Sciatic nerve (tissue), 2 donors: Measurements from ENCODE around the gene HMOX1. TPM values are rescaled to one million over a fixed set of nuclear protein-coding genes. Genes with fewer than 3 reads are reported as not detected.
"Not testable (repeated sequence)": the region's sequence is repeated elsewhere in the genome, so short reads cannot be mapped to it uniquely, and the experiment has no call there.

Source experiments
- ATAC-seq: fragments of 200-7000 bp; cut with Tn5 transposase; one replicate; pipeline ENCODE4 v1.9.1; 2020; ENCODE audit warnings: mild to moderate bottlenecking, moderate library complexity
- DNase-seq: peaks from one replicate; pipeline ENCODE4 v3.0.0-alpha.2; 2020; ENCODE audit warnings: low spot score
- intact Hi-C: fragments of 100-400 bp; cut with DNase I; formaldehyde crosslinking; loops from one replicate; pipeline ENCODE4 v1.14.2; 2022
- total RNA-seq: library from RNA; stranded (reverse); fragmentation: NEBNext Ultra II Directional; extraction: Animal tissue kit (Norgen Biotek cat#: 25700); gene quantifications from one replicate; pipeline ENCODE4 v1.2.1, GENCODE V29; 2021
- donor health status: DM: no; HTN: no; CAD: no.
- donor health status: DM: no; HTN: no; CAD: no.

Gene HMOX1
- total RNA-seq, 1 donor from 2014 or later = 78.5 TPM

DNA sequence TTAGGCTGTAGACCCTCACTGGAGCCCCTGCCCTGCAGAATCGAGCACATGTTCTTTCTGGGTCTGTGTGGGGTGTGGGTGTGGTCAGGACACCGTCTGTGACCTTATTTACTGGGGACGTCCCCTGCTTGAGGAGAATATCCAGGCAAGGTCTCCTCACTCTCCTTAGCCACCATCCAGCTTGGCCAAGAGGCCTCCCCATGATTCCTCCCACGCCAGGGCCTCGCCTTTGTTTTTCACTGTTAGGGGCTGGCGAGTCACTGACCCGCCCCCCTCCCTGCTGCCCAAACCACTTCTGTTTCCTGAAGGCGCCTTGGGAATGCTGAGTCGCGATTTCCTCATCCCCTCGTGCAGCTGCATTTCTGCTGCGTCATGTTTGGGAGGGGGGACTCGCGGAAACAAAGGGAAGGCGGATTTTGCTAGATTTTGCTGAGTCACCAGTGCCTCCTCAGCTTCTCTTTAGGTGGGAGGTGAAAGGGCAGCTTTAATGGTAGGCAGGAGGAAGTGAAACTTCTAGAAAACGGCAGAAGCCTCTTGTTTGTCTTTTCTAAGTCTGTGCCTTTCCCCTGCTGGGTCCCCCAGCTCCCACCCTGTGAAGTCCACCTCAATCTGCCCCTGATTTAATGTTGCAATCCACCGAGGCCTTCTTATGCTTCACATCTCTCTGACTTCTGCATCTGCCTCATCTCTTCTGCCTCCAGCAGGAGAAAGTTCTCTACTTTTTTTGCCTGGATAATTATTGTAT, 4.0 kb upstream of the HMOX1 start:
- intact Hi-C loops = no loop called here
- peak; percentile 81 for ATAC-seq

DNA sequence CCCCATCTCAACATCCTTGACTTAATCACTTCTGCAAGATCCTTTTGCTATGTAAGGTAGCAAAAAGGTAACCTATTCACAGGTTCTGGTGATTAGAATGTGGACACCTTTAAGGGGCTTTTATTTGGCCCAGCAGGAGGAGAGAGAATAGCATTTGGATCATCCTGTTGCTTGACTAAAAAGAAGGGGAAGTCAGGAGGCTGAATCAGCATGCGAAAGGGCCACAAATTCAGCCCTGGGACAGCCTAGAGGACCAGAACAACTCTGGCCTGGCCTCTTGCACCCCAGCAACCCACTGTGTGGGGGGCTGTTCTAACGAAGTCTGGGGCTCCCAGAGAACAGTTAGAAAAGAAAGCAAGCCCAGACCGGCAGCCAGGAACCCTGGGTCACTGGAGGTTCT, 3.2 kb upstream of the HMOX1 start:
- intact Hi-C loops = no loop called here
- DNase-seq (no peak), ATAC-seq (no peak)

More for the DNA sequence above, 4.0 kb upstream of the HMOX1 start:
- DNase-seq = peak; percentile 97

DNA sequence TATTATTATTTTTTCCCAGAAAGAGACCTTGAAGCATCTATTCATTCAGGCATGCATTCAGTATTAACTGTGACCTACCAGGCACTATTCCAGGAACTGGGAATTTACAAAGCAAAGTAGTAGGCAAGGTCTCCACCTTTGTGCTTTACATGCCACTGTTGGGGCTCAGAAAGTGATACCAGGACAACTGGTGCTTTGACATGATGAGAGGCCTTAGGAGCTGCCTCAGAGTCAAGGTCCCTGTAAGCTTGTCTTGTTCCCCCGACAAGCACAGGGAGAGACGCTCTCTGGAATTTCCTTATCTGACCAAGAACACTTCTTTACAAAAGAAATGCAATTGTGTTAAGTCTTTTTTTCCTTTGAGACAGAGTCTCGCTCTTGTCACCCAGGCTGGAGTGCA, 2.3 kb upstream of the HMOX1 start:
- ATAC-seq (no peak), DNase-seq (no peak)
- intact Hi-C loops = no loop called here

DNA sequence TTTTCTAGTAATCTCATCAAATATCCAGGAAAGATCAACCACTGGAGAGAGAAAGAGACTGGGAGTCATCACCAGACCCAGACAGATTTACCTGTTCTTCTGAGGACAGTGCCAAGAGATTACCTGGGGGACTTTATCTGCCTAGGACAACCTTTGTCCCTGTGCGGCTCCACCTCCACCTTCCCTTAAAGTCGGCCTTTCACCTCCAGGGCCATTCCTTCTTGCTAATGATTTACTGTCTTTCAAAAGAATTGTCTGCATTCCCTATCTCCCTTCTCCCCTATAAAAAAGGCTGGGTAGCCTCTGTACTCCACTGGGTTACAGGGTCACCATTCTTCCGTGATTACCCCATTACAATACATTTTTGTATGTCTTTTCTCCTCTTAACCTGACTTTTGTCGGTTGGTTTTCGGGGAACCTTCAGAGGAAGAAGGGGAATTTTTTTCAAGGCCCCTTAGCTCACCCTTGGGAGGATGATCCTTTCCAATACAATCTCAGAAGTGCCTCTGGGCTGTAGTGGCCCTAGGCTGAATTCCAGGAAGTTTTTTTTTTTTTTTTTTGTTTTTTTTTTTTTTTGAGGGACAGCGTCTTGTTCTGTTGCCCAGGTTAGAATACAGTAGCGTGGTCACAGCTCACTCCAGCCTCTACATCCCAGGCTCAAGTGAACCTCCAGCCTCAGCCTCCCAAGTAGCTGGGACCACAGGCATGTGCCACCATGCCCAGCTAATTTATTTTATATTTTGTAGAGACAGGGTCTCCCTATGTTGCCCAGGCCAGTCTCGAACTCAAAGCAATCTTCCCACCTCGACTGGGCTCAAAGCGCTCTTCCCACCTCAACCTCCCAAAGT, 1.5 kb upstream of the HMOX1 start:
- DNase-seq = no peak
- intact Hi-C loops = no loop called here

DNA sequence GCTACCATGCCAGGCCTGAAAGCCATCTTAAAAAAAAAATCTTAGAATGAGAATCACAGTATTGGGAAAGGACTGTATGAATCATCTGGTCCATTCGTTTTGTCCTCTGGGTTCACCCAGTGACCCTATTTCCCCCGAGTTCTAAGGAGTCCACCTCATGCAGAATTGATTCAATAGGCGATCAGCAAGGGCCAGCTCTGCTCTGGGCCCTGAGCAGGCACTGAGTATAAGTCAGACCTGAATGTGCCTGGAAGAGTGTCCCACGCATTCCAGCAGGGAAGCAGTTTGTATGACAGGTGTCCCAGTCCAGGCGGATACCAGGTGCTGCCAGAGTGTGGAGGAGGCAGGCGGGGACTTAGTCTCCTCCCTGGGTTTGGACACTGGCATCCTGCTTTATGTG, 883 bp upstream of the HMOX1 start:
- intact Hi-C loops = no loop called here
- ATAC-seq (no peak), DNase-seq (no peak)

More for the DNA sequence above, 1.5 kb upstream of the HMOX1 start:
- no peak for ATAC-seq

DNA sequence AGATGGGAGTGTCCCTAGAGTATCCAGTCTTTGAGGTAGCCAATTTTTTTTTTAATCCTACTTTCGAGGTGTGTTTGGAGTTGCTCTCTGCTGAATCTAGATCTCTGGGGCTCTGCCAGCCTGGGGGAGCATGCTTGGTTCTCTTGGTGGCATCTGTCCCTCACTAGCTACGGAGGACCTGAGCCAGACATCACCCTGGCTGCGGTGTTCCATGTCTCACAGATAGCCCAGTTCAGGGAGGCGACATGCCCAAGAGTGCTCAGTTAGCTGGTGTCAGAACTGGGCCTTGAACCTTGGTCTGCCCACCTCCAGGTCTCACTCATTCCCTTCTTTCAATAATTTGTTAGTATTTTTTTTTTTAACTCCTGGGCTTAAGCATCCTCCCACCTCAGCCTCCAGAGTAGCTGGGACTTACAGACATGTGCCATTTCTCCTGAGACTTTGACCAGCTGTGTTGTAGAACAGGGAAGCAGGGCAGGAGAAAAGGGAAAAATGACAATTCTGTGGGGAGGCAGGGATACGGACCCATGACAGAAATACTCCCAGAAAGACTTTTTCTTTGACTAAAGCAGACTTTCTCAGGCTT, 621 bp downstream of the HMOX1 start:
- intact Hi-C loops = no loop called here
- DNase-seq (no peak), ATAC-seq (no peak)

DNA sequence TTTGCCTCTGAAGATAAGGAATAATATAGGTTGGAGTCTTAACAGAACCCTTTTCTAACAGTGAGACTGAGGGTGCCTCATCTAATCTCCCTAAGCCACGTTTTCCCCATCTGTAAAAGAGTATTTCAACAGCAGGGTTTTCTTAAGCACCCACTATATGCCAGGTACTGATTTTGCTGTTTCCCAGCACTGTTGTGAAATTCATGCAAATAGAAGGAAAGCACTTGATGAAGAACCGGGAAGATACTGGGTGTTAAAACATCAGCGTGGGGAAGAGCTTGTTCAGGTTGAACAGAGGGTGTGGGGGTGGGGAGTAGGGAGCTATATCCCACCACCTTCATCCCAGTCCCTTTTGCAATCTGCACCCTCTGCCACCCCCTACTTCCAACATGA, 2.8 kb downstream of the HMOX1 start:
- intact Hi-C loops = no loop called here
- no peak for ATAC-seq

DNA sequence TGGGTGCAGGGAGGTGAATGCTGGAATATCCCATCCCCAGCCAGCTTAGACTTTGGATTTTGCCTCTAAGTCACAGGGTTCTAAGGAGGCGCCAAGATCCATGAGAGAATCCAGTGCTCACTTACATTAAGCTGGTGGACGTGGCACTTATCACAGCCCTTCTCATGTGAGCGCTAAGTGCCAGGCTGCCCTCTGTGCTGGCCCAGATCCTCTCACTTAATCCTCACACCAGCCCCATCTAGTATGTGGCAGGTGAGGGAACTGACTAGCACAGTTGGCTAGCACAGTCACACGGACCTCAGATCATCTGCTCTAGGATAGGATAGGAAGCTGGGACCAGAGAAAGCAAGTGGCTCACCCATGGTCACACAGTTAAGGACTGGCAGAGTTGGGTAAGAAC, 3.6 kb downstream of the HMOX1 start:
- ATAC-seq = no peak
- no peak for DNase-seq
- intact Hi-C loops = no loop called here

More for the DNA sequence above, 2.8 kb downstream of the HMOX1 start:
- no peak for DNase-seq

DNA sequence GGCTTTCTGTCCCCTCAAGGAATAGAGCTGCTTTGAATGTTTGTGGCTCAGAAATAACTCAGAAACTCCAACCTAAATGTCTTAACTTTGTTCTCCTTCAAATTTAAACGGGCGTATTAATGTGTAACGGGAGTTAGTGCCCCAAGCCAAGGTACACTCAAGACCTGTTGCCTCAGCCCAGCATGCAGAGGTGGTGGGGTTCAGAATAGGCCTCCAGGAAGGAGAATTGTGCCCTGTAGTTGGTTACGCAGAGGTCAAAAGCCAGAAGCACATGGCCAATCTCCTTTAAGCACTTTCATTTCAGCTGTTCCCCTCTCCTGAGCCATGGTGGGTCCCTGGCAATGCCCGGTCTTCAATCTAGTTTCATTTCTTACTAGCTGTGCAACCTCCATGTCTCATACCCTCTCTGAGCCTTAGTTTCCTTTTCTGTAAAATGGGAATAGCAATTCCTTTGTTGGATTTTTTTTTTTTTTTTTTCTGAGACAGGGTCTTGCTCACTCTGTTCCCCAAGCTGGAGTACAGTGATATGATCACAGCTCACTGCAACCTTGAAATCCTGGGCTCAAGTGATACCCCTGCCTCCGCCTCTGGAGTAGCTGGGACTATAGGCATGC, 4.2 kb downstream of the HMOX1 start:
- no peak for DNase-seq
- ATAC-seq = no peak
- intact Hi-C loops = no loop called here

DNA sequence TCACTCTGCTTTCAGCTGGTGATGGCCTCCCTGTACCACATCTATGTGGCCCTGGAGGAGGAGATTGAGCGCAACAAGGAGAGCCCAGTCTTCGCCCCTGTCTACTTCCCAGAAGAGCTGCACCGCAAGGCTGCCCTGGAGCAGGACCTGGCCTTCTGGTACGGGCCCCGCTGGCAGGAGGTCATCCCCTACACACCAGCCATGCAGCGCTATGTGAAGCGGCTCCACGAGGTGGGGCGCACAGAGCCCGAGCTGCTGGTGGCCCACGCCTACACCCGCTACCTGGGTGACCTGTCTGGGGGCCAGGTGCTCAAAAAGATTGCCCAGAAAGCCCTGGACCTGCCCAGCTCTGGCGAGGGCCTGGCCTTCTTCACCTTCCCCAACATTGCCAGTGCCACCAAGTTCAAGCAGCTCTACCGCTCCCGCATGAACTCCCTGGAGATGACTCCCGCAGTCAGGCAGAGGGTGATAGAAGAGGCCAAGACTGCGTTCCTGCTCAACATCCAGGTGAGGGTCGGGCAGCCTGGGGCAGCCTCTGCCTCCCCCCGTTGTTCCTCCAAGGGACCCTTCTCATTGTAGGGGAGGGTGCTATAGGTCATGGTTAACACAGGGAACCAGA, 5.9 kb downstream of the HMOX1 start:
- intact Hi-C loops = no loop called here
- DNase-seq (no peak), ATAC-seq (no peak)

DNA sequence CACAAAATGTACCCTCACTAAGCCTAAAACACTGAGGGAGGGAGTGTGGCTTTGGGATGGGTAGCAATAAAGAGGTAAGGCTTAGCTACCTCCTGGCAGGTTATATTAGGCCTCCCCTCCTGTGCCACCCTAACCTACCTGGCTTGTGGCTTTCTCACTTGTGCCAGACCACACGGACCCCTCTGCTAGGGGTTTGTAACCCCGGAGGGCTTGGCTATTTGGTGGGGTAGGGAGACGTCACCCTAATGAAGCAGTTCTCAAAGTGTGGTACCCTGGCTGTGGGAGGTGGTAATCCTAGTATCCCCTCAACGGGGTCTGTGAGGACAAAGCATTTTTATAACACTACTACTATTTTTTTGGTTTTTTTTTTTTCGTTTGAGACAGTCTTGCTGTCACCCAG, 10.0 kb downstream of the HMOX1 start:
- intact Hi-C loops = no loop called here
- DNase-seq = no peak

DNA sequence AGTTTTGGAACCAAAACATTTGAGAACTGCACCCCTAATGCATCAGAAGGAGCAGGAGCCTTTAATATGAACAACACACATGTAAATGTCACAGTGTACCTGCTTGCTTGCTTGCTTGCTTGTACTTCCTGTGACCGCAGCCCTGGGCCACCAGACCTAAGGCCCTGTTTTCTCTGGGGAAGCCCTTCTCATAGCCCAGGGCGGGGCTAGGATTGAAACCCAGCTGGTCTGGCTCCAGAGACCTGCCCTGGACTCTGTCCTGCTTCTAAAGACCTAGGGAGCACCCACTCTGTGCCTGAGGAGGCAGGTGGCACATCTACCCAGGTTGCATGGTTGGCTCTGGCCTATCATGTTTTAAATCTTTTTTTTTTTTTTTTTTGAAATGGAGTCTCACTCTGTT, 11.5 kb downstream of the HMOX1 start:
- DNase-seq (no peak), ATAC-seq (no peak)

More for the DNA sequence above, 10.0 kb downstream of the HMOX1 start:
- no peak for ATAC-seq

DNA sequence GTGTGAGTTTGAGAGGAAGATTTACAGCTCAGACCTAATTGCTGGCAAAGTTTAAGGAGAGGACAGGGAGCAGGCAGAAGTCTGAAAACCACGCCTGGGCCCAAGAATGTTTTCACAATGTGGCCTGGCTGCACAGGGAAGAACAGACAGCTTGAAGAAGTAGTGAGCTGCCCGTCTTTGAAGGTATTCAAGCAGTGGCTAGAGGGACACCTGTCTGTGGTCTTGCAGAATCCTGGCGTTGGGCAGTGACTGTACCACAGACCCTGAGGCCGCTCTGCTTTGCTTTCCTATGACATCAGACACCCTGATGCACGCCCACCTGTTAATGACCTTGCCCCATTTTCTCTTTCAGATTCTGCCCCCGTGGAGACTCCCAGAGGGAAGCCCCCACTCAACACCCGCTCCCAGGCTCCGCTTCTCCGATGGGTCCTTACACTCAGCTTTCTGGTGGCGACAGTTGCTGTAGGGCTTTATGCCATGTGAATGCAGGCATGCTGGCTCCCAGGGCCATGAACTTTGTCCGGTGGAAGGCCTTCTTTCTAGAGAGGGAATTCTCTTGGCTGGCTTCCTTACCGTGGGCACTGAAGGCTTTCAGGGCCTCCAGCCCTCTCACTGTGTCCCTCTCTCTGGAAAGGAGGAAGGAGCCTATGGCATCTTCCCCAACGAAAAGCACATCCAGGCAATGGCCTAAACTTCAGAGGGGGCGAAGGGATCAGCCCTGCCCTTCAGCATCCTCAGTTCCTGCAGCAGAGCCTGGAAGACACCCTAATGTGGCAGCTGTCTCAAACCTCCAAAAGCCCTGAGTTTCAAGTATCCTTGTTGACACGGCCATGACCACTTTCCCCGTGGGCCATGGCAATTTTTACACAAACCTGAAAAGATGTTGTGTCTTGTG, 12.5 kb downstream of the HMOX1 start:
- DNase-seq (no peak), ATAC-seq (peak; percentile 5)
- intact Hi-C loops = no loop called here

More for the DNA sequence above, 11.5 kb downstream of the HMOX1 start:
- intact Hi-C loops = no loop called here

DNA sequence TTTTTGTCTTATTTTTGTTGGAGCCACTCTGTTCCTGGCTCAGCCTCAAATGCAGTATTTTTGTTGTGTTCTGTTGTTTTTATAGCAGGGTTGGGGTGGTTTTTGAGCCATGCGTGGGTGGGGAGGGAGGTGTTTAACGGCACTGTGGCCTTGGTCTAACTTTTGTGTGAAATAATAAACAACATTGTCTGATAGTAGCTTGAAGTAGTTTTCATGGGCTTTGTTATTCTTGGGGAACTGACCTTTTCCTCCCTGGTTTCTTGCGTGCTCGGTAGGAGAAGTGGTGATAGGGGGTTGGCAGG, 13.1 kb downstream of the HMOX1 start:
- DNase-seq (no peak), ATAC-seq (peak; percentile 77)
- intact Hi-C loops = no loop called here

DNA sequence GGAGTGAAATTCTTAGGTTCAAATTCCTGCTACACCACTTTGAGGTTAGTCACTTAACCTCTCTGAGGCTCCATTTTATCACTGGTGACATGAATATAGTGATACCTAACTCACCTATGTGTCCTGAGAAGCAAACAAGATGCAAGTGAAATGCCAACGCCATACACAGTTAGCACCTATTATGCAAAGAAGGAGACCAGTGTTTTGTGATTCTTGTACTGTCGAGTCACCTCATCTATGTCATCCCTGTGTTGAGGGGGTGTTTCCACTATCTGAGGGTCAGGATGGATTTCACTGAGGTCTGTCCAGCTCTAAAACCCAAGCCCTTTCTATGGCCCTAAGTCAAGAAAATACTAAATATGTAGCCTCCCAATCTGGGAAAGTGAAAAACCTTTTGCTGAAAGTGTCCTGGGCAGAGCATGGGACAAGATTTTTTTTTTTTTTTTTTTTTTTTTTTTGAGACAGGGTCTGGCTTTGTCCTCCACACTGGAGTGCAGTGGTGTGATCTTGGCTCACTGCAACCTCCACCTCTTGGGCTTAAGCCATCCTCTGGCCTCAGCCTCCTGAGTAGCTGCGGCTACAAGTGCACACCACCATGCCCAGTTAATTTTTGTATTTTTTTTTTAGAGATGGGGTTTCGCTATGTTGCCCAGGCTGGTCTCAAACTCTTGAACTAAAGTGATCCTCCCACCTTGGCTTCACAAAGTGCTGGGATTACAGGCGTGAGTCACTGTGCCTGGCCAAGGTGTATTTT, 14.1 kb downstream of the HMOX1 start:
- intact Hi-C loops = no loop called here
- DNase-seq (no peak), ATAC-seq (no peak)

DNA sequence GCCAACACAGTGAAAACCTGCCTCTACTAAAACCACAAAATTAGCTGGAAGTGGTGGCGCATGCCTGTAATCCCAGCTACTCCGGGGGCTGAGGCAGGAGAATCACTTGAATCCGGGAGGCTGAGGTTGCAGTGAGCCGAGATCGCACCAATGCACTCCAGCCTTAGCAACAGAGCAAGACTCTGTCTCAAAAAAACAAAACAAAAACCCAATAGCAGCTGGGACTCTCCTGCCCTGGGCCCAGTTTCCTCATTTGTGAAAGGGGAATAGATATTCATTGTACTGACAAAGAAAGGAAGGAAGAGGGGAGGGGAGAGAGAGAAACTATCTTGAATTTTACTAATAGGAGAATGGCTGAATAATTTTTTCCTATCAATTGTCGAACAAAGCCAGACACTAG, 15.7 kb downstream of the HMOX1 start:
- ATAC-seq, intact Hi-C loops, DNase-seq: not testable (repeated sequence)

DNA sequence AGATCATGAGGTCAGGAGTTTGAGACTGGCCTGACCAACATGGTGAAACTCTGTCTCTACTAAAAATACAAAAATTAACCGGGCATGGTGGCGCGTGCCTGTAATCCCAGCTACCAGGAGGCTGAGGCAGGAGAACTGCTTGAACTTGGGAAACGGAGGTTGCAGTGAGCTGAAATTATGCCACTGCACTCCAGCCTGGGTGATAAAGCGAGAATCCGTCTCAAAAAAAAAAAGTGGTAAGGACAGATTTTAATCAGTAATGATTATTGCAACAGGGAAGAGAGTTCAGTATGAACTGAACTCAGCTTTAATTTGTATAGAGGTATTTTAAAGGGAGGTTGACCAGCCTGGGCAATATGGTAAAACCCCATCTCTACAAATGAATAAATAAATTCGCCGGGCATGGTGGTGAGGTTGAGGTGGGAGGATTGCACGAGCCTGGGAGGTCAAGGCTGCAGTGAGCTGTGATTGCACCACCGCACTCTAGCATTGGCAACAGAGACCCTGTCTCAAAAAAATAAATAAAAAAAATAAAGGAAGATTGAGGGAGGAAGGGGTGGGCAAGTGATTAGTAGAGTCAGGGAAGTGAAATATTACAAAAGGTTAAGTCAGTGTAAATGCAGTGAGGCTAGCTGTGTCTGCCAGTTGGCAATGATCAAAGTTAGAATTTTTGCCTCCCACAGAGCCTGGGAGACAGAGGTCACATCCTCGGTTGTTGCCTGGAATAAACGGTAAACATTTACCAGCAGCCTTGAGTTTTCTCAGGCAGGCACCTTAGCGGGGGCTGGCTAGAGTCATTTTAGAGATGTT, 16.4 kb downstream of the HMOX1 start:
- intact Hi-C loops = no loop called here
- ATAC-seq (no peak), DNase-seq (no peak)
